Daoy (cell line): ENCODE results near the gene SFTA2. TPM values are rescaled to one million over a fixed set of nuclear protein-coding genes. Genes with fewer than 3 reads are reported as not detected.
A peak's percentile ranks its signal among the peaks of the same experiment; 100 is the strongest.

Source experiments
- DNase-seq: peaks from one replicate; pipeline ENCODE4 v3.0.0-alpha.2; 2015; ENCODE audit warnings: low read depth
- total RNA-seq: library from RNA; depleted of rRNA; stranded (reverse); fragments of >200 nt; shearing (Covaris generic); gene quantifications from 2 replicates; pipeline ENCODE4 v1.2.3, GENCODE V29; 2014

SFTA2 gene
- total RNA-seq, 1 experiment from 2014 or later = not detected

DNA sequence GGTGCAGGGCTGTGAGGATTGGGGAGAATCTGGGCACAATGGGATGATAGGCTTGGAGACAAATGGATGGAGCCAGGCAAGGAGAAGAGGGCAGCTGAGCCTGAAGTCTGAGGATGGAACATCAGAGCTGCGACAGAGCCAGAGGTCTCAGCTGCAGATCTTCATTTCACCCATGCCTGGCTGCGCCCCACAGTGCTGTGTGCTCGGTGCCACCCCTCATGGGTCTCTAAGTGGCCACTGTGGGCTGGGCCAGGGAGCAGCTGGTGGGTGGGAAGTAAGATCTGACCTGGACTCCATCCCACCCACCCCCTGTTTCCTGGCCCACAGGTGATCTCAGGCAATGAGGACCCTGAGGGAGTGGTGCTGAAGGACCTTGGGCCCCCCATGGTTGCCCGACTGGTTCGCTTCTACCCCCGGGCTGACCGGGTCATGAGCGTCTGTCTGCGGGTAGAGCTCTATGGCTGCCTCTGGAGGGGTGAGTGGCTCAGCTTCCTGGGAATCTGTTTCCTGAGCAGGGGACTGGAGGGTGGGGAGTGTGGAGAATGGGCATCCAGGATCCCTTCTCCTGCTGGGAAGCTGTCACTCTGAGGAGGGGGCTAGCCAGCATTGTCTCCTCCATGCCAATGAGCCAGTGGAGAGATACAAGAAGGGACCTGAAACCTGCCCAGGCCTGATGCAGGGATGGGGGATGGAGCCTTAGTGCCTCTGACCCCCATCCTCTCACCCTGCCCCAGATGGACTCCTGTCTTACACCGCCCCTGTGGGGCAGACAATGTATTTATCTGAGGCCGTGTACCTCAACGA is 41.1 kb downstream of the SFTA2 start:
- DNase-seq = no peak

GRCh38 chr6:30889921-30890645 is 41.9 kb downstream of the SFTA2 start:
- DNase-seq = no peak

- DNase-seq = no peak
These were observed 42.5 kb downstream of the SFTA2 start for GRCh38 chr6:30889496-30889885.

DNA sequence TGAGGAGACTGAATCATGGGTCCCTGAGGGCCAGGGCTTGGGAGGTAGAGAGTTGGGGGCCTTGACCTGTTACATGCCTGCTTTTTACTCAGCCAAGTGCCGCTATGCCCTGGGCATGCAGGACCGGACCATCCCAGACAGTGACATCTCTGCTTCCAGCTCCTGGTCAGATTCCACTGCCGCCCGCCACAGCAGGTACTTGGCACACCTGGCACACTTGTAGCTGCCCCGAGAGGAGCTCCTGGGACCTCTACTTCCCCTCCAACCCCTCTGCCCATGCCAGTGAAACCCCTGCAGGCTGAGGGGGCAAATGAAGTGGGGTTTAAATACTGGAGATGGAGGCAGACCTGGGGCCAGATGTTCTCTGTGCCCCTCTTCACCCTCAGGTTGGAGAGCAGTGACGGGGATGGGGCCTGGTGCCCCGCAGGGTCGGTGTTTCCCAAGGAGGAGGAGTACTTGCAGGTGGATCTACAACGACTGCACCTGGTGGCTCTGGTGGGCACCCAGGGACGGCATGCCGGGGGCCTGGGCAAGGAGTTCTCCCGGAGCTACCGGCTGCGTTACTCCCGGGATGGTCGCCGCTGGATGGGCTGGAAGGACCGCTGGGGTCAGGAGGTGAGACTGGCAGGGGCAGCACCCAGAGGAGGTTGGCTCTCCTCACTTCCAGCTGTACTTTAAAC is 43.0 kb downstream of the SFTA2 start:
- no peak for DNase-seq

DNA sequence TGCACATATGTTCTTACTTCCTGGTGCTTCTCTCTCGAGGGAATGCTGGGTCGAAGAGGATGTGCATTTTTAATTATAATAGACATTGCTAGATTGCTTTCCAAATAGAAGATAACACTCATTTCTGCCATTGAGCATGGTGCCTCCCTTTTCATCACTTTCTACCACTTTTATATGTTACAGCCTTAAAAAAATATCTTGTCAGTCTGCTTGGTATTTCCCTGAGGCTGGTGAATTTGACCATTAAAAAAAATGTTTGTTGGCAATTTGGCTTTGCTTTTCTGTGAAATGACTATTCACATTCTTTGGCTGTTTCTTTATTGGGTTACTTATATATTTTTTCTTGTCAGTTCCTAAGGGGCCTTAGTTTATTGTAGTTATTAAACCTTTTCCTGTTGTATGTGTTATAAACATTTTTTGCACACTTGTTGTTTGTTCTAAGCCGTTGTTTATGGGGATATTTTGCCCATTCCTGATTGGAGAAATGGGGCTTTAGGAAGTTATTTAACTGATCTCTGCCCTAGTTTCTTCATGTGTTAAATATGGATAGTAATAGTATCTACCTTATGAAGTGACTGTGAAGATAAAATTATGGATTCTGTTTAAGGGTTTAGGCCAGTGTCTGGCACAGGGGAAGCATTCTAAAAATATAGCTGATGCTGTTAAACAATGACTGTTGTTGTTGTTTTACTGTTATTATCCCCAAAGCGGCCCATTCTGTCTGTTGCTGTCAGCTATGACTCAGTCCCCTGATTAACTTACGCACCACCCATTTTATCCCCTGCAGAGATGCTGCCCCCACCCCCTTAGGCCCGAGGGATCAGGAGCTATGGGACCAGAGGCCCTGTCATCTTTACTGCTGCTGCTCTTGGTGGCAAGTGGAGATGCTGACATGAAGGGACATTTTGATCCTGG is 43.8 kb downstream of the SFTA2 start:
- peak; percentile 71 for DNase-seq

- no peak for DNase-seq
These were observed 45.1 kb downstream of the SFTA2 start for GRCh38 chr6:30886897-30887255.

- peak; percentile 89 for DNase-seq
These were observed 45.7 kb downstream of the SFTA2 start for GRCh38 chr6:30885999-30886896.

- DNase-seq = peak; percentile 43
These were observed 46.4 kb downstream of the SFTA2 start for GRCh38 chr6:30885481-30885998.

GRCh38 chr6:30884521-30885480 is 47.2 kb downstream of the SFTA2 start:
- peak; percentile 66 for DNase-seq

DNA sequence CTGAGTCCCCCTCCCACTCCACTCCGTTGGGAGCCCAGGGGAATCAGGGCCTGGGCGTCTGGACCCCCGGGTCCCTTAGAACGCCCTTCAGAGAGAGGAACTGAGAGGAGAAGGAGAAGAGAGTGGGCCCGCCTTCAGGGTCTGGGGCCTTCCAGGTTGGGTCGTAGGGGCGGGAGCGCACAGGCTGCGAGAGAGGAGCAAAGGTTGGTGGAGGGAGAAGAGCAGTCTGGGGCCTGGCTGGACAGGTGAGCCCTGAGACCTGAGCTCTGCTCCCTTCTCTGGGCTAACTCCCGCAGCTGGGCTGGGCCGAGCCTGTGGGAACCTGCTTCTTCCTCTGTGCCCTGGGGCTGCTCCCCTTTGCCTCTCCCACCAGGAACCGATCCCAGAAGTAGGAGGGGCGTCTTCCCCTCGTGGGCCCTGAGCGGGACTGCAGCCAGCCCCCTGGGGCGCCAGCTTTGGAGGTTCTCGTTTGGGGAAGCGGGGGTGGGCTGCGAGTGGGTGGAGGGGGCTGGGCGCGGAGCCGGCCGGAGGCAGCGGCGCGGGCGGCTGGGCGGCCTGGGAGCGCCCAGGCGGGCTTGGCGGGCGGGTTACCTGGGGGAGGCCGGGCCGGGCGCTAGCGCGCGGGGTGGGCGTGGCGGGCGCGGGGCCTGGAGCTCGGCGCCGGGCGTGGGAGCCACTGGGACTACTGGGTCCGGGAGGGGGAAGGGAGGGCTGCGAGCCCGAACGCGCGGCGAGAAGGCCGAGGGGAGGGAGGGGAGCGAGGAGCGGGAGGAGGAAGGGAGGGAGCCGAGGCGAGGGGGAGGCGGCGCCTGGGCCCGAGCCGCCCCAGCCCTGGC is 48.1 kb downstream of the SFTA2 start, which contains the start of gene DDR1:
TSS of gene DDR1 (plus strand) at position 835 of the 836 bp plus-strand sequence. CDS start 4,211 bp downstream, outside the sequence.
- peak; percentile 70 for DNase-seq

GRCh38 chr6:30882759-30883684 is 48.9 kb downstream of the SFTA2 start:
- peak; percentile 43 for DNase-seq

DNA sequence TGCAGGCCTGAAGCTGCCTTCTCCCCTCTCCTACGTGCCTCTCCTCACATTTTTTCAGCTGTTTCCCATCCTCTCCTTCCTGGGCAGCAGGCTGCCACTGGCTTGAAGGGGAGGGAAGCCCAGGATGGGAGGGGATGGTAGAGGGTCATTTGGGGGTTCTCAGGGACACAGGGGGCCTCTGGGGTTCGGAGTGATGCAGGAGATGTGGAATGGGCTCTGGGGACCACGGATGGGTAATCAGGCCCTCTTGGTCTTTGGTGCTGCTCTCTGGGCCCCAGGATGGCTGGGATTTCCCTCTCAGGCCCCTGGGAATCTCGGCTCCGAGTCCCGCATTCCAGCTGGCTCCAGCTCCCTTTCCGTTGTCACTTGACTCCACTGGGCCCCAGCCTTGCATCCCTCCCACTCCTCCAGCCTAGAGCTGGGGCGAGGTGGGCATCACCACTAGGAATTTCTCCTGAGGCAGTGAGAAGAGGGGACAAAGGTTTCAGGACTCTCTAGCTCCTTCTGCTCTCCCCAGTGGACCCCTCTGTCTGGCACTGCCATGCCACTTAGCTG is 49.7 kb downstream of the SFTA2 start:
- DNase-seq = no peak

DNA sequence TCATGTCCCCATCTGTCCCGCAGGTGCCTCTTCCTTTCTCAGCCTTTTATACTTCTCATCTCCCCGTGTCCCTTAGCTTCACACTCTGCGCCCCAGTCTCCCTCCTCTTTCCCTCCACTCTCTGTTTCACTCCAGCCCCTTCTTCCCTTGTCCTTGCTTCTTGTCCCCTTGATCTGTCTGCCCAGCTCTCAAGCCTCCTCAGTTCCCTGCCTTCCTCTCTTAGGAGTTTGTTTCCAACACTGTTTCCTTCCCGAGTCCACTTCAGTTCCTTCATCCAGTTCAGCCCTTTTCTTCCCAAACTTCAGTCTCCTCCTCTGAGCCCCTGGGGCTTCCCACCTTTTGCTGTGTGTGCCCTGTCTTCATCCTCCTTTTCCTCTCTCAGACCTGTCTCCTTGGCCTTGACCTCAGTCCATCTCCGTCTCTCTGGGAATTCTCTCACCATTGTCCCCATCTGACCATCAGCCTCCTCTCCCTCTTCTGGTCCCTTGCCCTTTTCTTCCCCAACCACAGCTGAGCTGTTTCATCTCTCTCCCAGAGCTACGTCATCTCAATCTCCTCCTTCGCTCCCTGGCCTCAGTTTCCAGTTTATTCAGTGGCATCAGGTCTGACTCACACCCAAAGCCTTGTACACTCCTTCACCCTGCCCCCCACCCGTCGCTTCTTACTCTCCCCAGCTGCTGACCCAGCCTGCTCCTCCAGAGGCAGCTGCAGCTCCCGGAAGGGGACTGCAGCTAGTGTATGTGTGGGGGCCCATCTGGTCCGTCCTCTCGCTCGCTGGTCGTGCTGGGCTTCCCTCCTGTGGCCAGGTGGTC is 50.4 kb downstream of the SFTA2 start:
- DNase-seq = no peak
